BJ (cell line): ENCODE measurements around the gene RALGDS. TPM values are rescaled to one million over a fixed set of nuclear protein-coding genes. Genes with fewer than 3 reads are reported as not detected.

Experiments
- CTCF ChIA-PET: fragments of 350-600 bp; formaldehyde crosslinking; extraction: SDS; loops from one replicate; lab custom pipeline; 2021; ENCODE audit warnings: antibody characterized with exemption, inconsistent platforms; lab: Yijun Ruan, JAX
- POLR2A ChIA-PET: fragments of 300-600 bp; sonication (Branson Sonifier 250); formaldehyde crosslinking; extraction: SDS; loops from one replicate; lab custom pipeline; 2021; ENCODE audit warnings: antibody characterized with exemption; lab: Charles Lee
- DNase-seq: peaks from one replicate; pipeline ENCODE4 v3.0.0-alpha.2; 2011; ENCODE audit warnings: low read depth
- H3K27me3 ChIP-seq: 2 replicates; pipeline ENCODE4 v1.6.0; 2011; ENCODE audit warnings: low read length; ENCODE audit not compliant: control insufficient read depth, insufficient read depth
- H3K36me3 ChIP-seq: 2 replicates; pipeline ENCODE4 v1.5.1; 2011; ENCODE audit warnings: low read length; ENCODE audit not compliant: control insufficient read depth, insufficient read depth
- H3K4me3 ChIP-seq: 2 replicates; pipeline ENCODE4 v1.5.1; 2011; ENCODE audit warnings: low read depth, mild to moderate bottlenecking, control low read depth, low read length
- polyA plus RNA-seq: library from polyadenylated mRNA; depleted of rRNA; stranded (reverse); fragments of >200 nt; gene quantifications from 2 replicates; pipeline ENCODE4 v1.2.3, GENCODE V29; 2011
- TF ChIP-seq, protein P1 (sequence below): IDR thresholded peaks from 2 replicates; pipeline ENCODE4 v1.5.1; 2011; ENCODE audit warnings: low read depth, mild to moderate bottlenecking, control low read depth, inconsistent platforms, low read length, moderate library complexity; ENCODE audit not compliant: insufficient read depth

The RALGDS gene
- polyA plus RNA-seq, 1 experiment, result 25.1 TPM

DNA sequence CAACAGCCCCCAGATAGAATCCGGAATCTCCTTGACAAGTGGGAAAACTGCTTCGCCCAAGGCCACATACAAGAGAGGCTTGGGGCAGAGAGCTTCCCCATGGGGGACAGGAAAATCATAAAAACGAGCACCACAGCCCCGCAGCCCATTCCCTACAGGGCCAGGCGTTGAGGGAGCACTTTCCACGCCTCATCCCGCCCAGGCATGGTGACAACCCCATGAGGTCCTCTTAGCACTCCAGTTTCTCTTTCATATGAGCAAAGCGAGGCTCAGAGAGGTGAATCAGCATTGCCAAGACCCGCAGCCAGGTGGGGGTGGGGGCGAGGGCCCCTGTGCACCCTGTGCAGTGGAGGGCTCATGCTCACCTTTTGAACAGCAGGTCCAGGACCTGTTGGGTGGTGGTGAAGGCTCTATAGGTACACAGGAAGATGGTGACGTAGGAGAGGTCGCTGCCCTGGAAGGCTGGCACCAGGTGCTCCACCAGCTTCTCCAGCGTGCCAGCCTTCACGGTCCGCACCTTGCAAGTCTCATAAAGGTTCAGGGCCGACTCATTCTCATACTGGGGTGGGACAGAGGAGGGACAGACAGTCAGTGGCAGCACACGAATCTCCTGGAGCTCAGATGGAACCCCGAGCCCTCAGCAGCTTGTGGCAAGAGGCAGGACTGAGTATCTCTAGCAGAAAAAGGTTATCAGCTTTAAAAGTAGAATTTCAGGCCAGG lies 10.9 kb downstream of the RALGDS start:
- Histone ChIP-seq H3K27me3 (no peaks in the 10 kb centered on the region), H3K4me3 (no peak overlapping the region), H3K36me3 (peaks cover 20% of the 10 kb centered on the region)
- ChIA-PET POLR2A (no interaction called here), CTCF (interaction anchor here (1.3 to 25.9 kb wide), 4 partner anchors 8 to 38 kb away, joined by 3 to 505 read pairs (median 38); no protein-coding TSS in a partner anchor)
- no peak for DNase-seq
- TF ChIP-seq, protein P1, sequence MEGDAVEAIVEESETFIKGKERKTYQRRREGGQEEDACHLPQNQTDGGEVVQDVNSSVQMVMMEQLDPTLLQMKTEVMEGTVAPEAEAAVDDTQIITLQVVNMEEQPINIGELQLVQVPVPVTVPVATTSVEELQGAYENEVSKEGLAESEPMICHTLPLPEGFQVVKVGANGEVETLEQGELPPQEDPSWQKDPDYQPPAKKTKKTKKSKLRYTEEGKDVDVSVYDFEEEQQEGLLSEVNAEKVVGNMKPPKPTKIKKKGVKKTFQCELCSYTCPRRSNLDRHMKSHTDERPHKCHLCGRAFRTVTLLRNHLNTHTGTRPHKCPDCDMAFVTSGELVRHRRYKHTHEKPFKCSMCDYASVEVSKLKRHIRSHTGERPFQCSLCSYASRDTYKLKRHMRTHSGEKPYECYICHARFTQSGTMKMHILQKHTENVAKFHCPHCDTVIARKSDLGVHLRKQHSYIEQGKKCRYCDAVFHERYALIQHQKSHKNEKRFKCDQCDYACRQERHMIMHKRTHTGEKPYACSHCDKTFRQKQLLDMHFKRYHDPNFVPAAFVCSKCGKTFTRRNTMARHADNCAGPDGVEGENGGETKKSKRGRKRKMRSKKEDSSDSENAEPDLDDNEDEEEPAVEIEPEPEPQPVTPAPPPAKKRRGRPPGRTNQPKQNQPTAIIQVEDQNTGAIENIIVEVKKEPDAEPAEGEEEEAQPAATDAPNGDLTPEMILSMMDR, result no peak

DNA sequence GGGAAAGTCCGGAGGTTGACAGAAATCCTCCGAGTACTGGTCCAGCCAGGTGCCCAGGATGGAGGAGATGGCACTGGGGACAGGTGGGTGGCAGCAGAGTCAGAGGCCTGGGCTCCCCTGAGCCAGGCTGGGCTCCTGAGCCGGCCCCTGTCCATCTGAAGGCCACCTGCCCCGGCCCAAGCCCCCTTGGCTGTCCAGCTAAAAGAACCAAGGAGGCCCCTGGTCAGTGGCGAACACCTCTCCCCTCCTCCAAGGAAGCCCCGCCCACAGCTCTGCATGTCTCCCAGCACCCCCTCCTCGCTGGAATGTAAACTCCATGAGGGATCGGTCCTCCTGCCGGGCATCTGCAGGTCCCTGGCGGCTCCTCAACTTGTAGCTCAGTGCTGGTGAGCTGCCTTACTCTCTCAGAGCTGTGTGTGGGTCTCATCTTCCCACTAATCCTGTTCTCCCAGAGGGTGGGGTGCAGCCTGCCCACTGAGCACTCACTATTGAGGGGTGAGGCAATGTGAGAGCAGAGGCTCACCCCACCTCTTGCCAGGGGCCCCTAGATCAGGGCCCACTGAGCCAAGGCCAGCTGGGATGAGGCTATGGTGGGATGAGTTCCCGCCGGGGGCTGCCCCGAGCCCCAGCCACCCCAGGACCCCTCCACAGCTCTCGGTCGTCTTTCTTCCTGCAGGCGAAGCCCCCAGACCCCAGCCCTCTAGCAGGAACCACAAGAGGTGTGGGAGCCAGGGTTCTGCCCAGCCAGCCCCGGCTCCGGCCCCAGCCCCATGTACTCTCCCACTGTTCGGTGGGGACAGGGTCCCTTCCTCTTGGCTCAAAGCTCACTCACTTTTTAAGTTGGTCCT lies 12.0 kb downstream of the RALGDS start:
- no peak for DNase-seq
- POLR2A ChIA-PET, result no interaction called here
- TF ChIP-seq, protein P1, result no peak
- peaks cover 26% of the 10 kb centered on the region for H3K36me3 ChIP-seq
- CTCF ChIA-PET, result interaction anchor here (25.9 kb wide), 1 partner anchor 39 kb away, joined by 505 read pairs; no protein-coding TSS in a partner anchor
- H3K4me3 ChIP-seq, result no peak overlapping the region
- no peaks in the 10 kb centered on the region for H3K27me3 ChIP-seq

DNA sequence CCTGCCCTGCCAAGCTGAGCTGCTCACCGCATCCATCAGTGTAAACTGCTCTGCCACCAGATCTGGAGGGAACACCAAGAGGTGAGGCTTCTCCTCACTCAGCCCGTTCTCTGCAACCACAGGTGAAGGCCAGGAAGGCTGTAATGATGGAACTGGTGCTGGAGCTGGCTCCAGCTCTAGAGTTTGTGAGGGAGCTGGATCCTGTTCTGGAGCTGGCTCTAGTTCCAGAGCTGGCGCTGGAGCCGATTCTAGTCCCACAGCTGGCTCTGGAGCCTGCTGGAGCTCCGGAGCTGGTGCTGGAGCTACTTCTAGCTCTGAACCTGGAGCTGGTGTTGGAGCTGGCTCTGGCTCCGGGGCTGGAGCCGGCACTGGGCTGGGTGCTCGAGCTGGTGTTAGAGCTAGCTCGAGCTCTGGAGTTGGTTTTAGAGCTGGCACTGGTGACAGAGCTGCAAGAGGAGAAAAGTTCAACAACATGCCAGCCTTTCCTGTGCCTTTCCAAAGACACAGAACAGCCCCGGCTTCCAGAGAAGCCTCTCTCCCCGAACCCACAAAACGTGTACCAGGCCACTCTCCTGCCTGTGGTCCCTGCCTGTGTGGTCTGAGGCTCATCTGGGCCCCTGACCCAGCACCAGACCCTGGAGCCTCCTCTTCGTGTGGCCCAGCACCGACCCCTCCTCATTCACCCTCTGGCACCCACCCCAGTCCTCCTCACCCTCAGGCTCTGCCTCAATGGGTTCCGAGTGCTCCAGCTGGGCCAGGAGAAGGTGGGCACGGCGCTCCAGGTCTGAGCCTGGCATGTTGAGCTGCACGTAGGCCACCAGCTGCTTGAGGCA lies 12.9 kb downstream of the RALGDS start:
- CTCF ChIA-PET, result interaction anchor here (1.0 to 25.9 kb wide), 3 partner anchors 11 to 68 kb away, joined by 3 to 505 read pairs (median 5); no protein-coding TSS in a partner anchor
- POLR2A ChIA-PET, result no interaction called here

DNA sequence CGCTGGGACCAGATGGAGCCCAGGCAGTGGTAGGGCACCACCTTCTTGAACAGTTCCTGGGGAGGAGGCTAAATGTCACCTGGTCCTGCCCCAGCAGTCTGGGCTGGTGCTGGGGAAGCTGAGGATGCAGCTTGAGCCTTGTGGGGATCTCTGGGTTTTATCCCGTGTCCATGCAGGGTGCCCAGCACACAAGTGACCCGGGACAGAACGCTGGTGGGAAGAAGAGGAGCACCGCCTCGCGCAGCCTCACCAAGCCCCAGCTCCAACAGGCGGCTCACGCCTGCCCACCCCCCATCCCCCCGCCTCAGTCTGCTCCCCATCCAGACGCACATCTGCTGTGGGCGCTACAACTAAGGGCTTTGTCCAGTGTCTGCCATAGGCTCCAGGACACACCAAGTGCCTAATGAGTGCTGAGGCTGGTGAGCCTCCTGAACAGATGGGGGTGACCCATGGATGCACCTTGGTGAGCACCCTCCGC lies 13.8 kb downstream of the RALGDS start:
- CTCF ChIA-PET, result interaction anchor here (1.0 to 25.9 kb wide), 4 partner anchors 12 to 67 kb away, joined by 3 to 505 read pairs (median 4); no protein-coding TSS in a partner anchor
- TF ChIP-seq, protein P1, result no peak
- no peaks in the 10 kb centered on the region for H3K27me3 ChIP-seq
- no peak for DNase-seq
- H3K4me3 ChIP-seq, result no peak overlapping the region
- peaks cover 33% of the 10 kb centered on the region for H3K36me3 ChIP-seq
- POLR2A ChIA-PET, result no interaction called here

More for the DNA sequence above, 12.9 kb downstream of the RALGDS start:
- H3K36me3 ChIP-seq, result peaks cover 29% of the 10 kb centered on the region
- no peak for DNase-seq
- no peaks in the 10 kb centered on the region for H3K27me3 ChIP-seq
- TF ChIP-seq, protein P1, result no peak
- no peak overlapping the region for H3K4me3 ChIP-seq
